Astrocyte of the hippocampus (primary cell): Measurements from ENCODE around the gene NNT.

Experiments
- DNase-seq: peaks from one replicate; pipeline ENCODE4 v3.0.0; 2011; ENCODE audit warnings: low read depth, low spot score

NNT gene

DNA sequence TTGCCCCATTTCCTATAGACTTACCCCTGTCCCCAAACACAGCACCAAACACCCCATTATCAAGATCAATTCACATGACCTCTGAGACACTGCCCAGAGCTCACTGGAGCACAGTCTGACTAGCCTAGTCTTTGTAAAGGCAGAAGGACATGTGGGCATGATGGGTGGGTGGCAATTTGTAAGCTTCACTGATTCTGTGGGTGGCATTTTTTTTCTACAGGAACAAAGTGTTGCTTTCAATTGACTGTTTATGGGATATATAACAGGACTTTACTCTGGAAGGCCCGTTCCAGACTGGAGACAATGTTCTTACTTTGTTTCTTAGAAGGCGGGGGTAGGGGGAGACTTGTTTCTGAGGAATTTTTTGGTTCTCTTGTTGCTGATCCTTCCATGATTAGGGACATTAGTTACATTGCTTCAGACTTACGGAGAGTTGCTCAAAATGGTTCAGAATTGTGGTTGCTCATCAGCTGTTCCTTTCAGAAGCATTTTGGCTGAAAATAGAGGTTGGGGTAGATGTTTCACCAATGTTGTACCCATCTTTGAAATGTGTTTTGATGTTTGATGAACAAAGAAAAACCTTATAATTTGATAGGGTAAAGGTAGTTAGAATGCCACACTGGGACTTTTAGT, 20.2 kb downstream of the NNT start:
- no peak for DNase-seq

DNA sequence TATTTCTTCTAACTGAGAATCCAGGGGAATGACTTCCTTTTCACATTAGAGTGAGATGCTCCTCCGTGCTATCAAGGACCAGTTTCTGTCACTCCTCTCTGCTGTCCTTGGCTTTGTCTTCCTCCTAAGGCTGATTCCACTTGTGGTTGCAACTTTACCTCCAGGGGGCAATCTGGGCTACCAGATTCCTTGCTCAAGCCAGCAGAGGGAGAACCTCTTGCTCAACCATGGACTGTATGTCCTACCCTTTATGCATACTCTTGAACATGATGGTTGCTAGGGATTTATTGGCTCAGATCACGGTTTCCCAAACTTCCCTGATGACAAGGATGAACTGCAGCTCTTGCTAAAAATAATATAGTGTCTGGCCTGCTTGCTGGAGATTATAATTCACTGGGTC, 24.0 kb downstream of the NNT start:
- DNase-seq, result peak; percentile 26

DNA sequence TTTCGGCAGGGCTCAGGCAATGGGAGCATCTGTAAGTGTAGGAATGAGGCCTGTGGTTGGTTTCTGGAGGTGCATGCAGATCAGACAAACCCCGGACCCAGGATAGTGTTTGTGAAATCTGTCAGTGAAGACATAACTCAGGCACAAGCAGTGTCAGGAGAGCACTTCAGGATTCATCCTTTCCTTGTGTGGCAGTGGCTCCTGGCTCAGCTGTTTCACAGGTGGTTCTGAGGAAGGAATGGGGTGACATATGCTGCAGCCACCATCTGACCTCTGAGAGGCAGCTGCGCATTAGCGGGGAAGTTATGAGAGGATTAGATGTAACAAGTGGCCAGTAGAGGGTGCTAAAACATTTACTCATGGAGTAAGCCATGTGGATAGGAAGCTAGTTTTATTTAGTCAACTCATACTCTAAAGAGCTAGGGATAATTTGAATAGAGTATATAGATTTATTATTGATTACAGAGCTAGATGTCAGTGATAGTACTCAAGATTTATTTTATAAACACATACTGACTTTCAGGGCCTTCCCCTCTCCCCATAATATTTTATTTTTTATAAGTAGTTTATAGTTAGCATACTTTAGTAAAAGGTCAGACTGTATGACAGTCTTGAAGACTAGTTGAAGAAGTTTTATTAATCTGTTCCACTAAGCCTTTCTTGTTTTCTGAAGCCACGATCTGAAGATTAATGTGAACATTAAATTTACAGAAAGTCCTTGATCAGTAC, 28.4 kb downstream of the NNT start:
- peak; percentile 83 for DNase-seq

DNA sequence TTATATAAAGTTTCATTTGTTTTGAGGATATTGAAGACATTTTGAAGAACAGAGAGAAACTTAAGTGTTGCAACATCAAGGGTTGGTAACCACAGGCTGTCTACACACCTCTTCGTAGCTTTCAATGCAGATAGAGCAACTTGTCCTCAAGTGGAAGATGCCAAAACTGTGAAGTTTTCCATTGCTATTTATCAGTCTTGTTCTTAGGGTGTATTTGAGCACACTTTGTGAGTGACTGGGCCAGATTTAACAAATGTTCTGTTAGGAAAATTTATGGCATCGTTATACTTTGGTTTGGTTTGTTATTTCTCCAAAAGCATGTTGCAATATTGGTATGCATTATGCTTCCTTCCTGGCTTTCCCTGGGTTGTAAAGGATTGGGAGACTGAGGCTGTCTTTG, 31.6 kb downstream of the NNT start:
- no peak for DNase-seq

DNA sequence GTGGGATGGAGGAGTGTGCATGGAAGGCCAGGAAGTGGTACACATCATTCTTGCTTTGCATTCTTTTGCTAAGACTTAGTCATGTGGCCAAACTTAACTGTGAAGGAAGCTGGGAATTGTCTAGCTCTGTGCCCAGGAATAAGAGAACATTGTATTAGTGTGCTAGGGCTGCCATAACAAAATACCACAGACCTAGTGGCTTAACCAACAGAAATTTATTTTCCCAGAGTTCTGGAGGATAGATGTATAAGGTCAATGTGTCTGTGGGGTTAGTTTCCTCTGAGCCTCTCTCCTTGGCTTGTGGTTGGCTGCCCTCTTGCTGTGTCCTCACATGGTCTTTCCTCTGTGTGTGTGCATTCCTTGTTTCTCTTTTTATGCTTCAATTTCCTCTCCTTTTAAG, 32.4 kb downstream of the NNT start:
- no peak for DNase-seq

DNA sequence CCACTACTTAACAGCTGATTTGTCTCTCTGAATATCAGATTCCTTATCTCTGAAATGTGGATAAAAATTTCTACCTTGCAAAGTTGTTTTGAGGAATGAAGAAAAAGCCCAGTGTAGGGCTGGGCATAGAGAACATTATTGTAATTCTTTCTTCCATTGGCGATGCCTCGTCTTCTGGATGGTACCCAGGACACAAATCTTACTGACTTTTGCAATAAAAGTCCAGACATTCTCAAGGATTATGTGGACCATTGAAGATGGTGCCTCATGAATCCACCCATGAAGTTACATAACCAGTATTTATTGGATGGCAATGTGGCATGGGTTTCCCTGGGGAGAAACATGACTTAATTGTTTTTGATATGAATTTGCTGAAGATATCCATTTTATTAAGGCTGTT, 33.1 kb downstream of the NNT start:
- no peak for DNase-seq

DNA sequence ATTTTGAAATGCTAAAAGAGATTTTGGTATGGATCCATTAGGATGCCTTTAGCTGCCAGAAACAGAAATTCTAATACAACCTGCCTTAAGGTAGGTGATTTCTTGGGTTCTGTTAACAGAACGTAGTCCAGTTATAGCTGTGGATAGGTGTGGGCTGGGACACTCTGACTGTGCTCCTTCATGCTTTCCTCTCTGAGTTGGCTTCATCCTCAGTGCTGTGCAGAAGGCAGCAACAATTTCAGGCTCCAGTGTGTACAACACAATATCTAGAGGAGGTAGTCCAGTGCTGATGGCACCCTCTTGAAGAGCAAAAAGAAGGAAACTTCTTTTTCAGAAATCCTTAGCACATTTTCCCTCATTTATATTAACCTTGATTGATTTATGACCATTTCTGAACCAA, 34.4 kb downstream of the NNT start:
- no peak for DNase-seq

DNA sequence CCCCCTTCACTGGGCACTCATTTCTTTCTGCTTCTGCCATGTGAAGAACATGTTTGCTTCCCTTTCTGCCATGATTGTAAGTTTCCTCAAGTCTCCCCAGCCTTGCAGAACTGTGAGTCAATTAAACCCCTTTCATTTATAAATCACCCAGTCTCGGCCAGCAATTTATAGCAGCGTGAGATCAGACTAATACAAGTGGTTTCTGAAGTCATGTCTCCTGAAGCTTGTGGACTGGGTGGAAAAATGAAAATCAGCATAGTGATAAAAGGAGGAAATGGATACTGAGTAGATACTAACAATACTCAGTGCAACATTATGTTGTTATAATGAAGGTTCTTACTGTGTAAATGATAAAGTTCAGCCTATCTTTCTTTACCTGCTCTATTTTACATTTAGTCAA, 35.1 kb downstream of the NNT start:
- no peak for DNase-seq

DNA sequence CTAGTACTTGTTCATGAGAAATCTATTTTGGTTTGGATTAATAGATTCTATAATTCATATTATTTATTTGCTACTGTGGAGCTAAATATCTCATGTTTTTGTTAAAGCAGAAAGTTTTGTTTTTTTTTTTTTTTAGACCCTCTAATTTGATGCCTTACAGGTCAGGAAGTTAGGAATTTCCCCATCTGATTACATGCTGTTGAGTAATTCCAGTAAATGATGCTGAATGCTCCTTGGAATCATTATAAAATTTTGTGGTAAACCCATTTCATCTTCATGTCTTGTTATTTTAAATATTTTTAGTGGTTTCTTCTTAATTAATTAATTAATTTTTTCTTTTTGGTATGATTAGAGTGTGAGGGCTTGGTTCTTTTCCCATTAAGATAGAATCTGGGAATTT, 35.6 kb downstream of the NNT start:
- no peak for DNase-seq

DNA sequence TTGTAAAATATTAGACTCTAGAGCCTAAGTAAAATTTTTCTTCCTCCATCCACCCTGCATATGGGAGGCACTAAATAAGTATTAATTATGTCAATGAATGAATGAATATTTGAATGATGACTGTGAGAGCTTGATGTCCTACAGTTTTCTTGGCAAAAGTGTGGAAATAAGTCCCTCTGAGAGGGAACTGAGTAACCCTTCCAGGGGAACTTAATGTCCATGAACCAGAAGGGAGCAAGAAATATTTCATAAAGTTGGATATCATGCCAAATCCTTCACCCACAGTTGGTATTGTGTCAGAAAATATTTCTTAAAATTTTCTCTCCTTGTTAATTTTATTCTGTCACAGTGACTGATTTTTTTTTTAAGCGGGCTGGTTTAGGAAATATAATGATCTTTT, 36.6 kb downstream of the NNT start:
- no peak for DNase-seq

DNA sequence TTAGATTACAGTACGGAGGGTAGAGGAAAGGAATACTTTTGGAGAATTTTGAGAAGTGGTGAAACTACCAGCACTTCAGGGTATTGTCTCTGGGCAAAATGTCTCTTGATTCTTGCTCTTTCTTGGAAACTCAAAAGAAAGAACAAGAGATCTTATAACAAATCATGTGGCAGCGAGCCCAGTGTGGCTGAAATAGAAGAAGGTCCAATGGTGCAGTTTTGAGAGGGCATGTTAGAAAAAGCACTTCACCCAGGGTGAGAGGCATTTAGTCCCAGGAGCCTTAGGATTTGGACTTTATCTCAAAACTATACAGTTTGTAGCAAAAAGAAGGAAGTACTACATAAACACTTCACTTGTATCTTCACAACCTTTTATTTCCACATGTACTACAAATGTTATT, 39.4 kb downstream of the NNT start:
- DNase-seq, result peak; percentile 28

DNA sequence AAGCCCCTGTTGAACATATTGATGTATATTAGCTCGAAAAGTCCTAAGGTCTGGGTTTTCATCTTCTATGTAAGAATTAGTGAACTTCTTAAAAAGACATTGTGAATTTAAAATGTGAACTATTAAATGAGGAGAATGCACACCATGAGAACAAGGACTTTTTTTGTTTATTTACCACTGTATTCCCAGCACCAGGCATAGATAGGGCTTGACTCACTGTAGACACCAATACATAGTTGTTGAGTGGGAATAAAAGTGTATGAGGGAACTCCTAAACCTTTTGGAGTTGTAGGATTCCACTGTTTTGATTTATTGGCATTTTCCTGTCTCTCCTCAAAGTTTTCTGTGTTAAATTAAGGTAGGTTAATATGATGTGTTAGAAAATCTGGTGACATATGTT, 40.3 kb downstream of the NNT start:
- DNase-seq, result peak; percentile 38

DNA sequence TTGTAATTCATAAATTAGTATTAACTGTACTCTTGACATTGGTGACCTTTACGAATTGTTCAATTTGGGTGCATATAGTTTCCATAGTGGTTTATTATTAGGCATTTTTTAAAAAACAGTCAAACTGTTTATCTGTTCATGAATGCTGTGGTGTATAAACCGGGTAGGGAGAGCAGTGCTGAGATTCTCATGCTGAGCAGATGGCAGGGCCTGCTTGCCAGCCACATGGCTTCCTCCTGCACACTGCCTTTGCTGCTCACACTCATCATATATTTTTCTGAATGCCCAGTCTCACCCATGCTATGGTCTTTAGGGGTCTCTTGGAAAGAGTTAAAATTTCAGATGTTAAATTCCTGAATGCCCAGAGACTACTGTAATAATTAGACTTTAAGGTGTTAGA, 40.8 kb downstream of the NNT start:
- no peak for DNase-seq

DNA sequence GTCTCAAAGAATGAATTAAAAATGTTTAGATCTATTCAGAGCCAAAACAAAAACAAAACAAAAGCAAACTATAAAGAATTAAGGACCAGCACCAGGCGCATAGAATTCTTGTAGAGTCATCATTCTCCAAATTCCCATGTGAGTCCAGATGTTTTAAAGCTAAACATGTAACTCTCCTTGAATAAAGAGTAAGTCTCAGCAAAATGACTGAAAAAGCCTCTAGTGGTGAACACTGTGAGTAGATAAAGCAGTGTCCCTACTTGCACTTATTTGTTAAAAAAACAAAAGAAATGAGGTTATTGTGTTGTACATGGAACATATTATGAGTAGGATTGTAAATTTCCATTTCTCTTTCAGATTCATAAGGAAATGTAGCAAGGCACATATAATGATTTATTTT, 44.0 kb downstream of the NNT start:
- DNase-seq, result no peak

DNA sequence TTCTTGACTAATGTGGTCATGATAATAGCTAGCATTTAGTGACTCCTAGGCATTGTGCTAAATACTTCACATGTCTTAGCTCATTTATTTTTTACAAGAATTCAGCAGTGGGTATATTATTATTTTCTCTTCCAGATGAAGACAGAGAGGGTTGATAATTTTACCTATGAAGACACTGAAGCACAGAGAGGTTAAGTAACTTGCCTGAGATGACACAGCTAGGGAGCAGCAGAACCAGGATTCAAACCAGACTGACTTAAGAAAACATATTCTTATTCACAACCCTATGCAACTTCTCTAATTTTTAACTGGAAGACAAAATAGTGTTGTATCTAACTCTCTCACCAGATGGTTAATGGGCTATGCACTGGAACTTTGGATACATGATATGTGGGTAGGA, 44.8 kb downstream of the NNT start:
- DNase-seq, result no peak

DNA sequence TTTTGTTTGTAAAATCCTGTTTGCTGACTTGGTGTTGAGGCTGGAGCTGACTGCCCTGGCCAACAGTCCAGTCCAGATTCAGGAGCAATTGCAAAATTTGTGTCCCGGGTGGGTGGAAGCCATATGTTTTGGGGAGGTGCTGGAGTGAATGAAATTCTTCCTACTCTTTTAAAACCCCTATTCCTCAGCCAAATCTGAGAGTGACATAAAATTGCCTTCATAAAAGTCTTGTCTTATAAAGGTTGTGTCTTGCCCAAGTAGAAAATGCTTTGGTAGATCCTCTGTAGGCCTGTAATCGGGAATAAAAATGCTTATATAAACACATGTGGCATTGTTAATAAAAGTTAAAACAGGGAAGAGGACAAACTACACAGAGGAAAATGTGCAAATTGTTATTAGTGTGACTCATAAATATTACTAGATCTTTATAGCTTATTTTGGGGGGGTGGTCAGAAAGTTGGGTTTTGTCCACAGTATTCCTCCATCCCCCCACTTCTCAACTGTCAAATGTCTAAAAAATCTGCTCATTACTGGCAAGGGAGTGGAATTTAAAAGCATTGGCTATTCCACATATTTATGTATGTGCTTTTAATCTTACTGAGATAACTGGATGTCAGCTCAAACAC, 45.6 kb downstream of the NNT start:
- DNase-seq, result no peak

DNA sequence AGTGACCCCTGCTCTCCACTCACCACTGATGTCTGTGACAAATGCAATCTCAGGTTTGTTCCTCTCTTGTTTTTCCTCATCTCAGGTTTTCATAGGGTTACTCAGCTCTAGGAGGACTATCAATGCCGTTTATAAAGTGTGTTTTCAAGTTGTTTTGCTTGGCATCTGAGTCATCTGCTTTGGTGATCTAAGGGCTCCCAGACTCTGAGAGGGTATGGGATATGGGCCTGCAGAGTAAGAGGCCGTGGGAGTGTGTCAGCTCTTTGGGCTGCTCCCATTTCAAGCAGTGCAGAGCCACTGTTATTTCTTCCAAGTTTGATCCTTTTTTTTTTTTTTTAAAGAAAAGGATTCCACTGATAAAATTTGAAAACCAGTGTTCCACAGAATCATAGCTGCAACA, 46.3 kb downstream of the NNT start:
- DNase-seq, result peak; percentile 64

DNA sequence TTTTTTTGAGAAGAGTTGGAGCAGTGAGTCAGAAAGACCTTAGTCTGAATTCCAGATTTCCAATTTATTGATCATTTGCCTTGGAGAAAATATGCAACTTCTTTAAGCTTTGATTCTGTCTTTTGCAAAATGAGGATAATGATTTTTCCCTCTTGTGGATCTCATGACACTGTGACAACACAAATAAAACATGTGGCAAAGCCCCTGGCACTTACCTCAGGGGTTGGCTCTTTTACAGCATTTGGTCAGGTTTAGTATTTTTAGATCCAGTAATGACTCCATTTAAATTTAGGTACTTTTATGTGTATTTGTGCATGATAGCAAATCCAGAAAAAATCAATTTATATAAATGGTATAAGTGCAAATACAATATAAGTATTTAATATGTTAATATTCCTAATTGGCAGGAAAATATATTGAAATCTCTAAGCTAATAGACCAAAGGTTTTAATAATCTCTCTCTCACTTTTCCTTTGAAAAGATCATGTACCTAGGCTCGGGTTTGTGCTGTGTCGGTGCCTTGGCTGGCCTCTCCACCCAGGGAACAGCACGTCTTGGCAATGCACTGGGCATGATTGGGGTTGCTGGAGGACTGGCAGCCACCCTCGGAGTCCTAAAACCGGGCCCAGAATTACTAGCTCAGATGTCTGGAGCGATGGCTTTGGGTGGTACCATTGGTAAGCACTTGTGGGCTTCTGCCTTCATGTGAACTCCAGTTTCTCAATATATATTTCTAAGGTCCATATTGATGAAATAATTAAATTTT, 49.7 kb downstream of the NNT start:
- DNase-seq, result no peak

DNA sequence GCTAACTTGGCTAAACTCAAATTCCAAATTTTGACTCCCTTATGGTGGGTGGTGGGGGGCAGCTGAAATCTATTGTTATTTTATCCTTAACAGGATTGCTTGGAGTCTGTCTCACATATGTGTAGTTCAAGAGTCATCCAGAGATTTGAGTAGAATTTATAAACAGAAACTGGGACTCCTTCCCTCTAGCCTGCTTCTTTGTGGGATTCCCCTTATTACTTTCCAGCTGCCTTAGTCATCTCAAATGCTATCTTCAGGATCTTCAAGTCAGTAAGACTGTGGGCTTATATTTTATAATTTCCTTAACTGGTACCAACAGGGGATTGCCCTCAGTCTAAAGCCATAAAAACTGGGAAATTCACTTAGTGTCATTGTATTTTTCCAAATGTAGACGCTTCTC, 55.5 kb downstream of the NNT start:
- peak; percentile 38 for DNase-seq

DNA sequence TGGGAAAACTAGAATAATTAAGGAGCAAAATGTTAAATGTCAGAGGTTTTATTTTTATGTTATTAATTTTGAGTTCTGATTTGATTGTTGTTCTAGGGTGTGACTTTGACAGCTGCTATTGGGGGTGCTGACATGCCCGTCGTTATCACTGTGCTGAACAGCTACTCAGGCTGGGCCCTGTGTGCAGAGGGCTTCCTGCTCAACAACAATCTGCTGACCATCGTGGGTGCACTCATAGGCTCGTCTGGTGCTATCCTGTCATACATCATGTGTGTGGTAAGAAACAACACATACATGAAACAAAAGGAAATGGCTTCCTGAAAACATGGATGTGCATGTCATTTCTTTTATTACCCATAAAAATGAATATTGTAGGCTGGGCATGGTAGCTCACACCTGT, 56.1 kb downstream of the NNT start:
- DNase-seq, result no peak

DNA sequence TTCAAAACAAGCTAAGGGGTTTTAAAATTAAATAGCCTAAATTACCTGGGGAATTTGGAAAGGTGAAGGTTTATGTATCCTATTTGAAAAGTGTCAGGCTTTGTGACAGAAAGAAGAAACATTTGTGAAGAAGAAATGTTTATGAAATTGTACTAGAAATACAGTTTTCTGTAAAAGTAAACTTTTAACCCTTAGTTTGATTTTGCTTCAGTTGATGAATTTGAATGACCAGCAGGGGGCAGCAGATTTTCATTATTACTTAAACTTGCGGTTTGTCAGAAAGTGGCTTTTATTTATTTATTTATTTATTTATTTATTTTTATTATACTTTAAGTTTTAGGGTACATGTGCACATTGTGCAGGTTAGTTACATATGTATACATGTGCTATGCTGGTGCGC, 58.1 kb downstream of the NNT start:
- peak; percentile 61 for DNase-seq

DNA sequence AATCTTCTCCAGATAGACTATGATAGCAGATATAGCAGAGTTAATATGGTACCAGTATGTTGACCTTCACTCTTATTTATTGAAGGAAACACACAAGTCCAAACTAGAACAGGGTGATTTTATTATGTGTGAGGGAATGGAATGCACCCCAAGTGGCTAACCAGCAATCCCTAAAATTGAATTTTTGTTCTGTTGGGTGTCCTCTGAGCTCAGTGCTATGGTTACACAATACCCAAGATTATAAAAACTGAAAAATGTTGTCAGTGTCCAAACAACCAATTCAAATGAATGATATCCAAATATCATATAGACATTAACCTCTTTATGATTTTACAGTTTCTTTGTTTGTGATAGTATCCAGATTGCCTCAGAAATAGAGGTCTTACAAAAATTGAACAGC, 60.9 kb downstream of the NNT start:
- DNase-seq, result no peak
